Measurements from ENCODE around the gene TAF1B.
"Not testable (repeated sequence)": the region's sequence is repeated elsewhere in the genome, so short reads cannot be mapped to it uniquely, and the experiment has no call there.

Gene TAF1B

GRCh38 chr2:9831670-9832069 lies 11.6 kb upstream of the TAF1B start:
- DNase-seq (ENCODE audit: low read depth): no peak

GRCh38 chr2:9832586-9832985 lies 10.7 kb upstream of the TAF1B start:
- DNase-seq (ENCODE audit: low read depth): no peak

- not testable (repeated sequence) for DNase-seq (ENCODE audit: low read depth)
Observed at GRCh38 chr2:9835068-9835467, 8.2 kb upstream of the TAF1B start.

GRCh38 chr2:9836074-9836473 lies 7.2 kb upstream of the TAF1B start:
- DNase-seq (ENCODE audit: low read depth): no peak

GRCh38 chr2:9836517-9836916 lies 6.8 kb upstream of the TAF1B start:
- DNase-seq (ENCODE audit: low read depth): no peak

GRCh38 chr2:9837451-9837850 lies 5.8 kb upstream of the TAF1B start:
- no peak for DNase-seq (ENCODE audit: low read depth)

- no peak for DNase-seq (ENCODE audit: low read depth)
Observed at GRCh38 chr2:9838391-9838790, 4.9 kb upstream of the TAF1B start.

GRCh38 chr2:9842487-9843228 lies 616 bp upstream of the TAF1B start:
- no peak for DNase-seq (ENCODE audit: low read depth)

GRCh38 chr2:9844036-9844483 lies 786 bp downstream of the TAF1B start:
- DNase-seq (ENCODE audit: low read depth): no peak

- no peak for DNase-seq (ENCODE audit: low read depth)
Observed at GRCh38 chr2:9844576-9844975, 1.3 kb downstream of the TAF1B start.

GRCh38 chr2:9846554-9846953 lies 3.3 kb downstream of the TAF1B start:
- DNase-seq (ENCODE audit: low read depth): no peak

GRCh38 chr2:9847140-9847539 lies 3.9 kb downstream of the TAF1B start:
- no peak for DNase-seq (ENCODE audit: low read depth)

- no peak for DNase-seq (ENCODE audit: low read depth)
Observed at GRCh38 chr2:9852881-9853280, 9.6 kb downstream of the TAF1B start.

GRCh38 chr2:9857814-9858729 lies 14.8 kb downstream of the TAF1B start:
- no peak for DNase-seq (ENCODE audit: low read depth)

- DNase-seq (ENCODE audit: low read depth): no peak
Observed at GRCh38 chr2:9858730-9859068, 15.4 kb downstream of the TAF1B start.

GRCh38 chr2:9860922-9861580 lies 17.8 kb downstream of the TAF1B start:
- DNase-seq (ENCODE audit: low read depth): not testable (repeated sequence)

- DNase-seq (ENCODE audit: low read depth): no peak
Observed at GRCh38 chr2:9867881-9868280, 24.6 kb downstream of the TAF1B start.

GRCh38 chr2:9873337-9873736 lies 30.1 kb downstream of the TAF1B start:
- DNase-seq (ENCODE audit: low read depth): no peak

- no peak for DNase-seq (ENCODE audit: low read depth)
Observed at GRCh38 chr2:9877026-9877425, 33.8 kb downstream of the TAF1B start.

GRCh38 chr2:9877726-9878125 lies 34.5 kb downstream of the TAF1B start:
- no peak for DNase-seq (ENCODE audit: low read depth)

- DNase-seq (ENCODE audit: low read depth): no peak
Observed at GRCh38 chr2:9879455-9880194, 36.4 kb downstream of the TAF1B start.

- DNase-seq (ENCODE audit: low read depth): no peak
Observed at GRCh38 chr2:9883897-9884296, 40.6 kb downstream of the TAF1B start.

Data from stimulated activated CD8-positive, alpha-beta memory T cell treated with anti-CD3 and anti-CD28 coated beads, Interleukin-12 subunit alpha, Interleukin-12 subunit beta, amount 100 ng/mL, for 1 hour (primary cell).